ENCODE results near the gene CDH4.

CDH4 gene

GRCh38 chr20:61588411-61589385 lies 336.6 kb downstream of the CDH4 start (continued):
- TF ChIP-seq REST (tag by site-specific recombination; IDR thresholded peaks at IDR 0.05) (no peak), ZFP69B (tag by site-specific recombination; IDR thresholded peaks at IDR 0.05) (no peak)

GRCh38 chr20:61590236-61590635 lies 338.2 kb downstream of the CDH4 start:
- Histone ChIP-seq H3K9me3 (ENCODE audit: control insufficient read depth, insufficient read depth, low read depth, low read length) (no peaks in the 10 kb centered on the region), H3K36me3 (ENCODE audit: control insufficient read depth in 2 of 2, insufficient read depth in 1 of 2, low read length in 2 of 2) (no peaks in the 10 kb centered on the region), H3K4me3 (ENCODE audit: low read depth, low read length) (no peak overlapping the region), H3K27ac (ENCODE audit: extremely low read depth, low read depth, low read length) (no peak overlapping the region), H3K4me1 (ENCODE audit: control insufficient read depth, insufficient read depth, low read length) (peaks cover 6% of the 10 kb centered on the region)
- ChIA-PET CTCF (interaction anchor here (1.1 kb wide), 1 partner anchor 327 kb away, joined by 5 read pairs; no protein-coding TSS in a partner anchor), POLR2A (no interaction called here)
- TF ChIP-seq ZNF510 (tag by site-specific recombination; IDR thresholded peaks at IDR 0.05; ENCODE audit: insufficient replicate concordance) (no peak), KLF10 (tag by site-specific recombination; IDR thresholded peaks at IDR 0.05) (no peak), ZNF404 (tag by site-specific recombination; IDR thresholded peaks at IDR 0.05) (no peak), ZNF639 (tag by site-specific recombination; IDR thresholded peaks at IDR 0.05) (no peak), TCF7L2 (IDR thresholded peaks at IDR 0.05; ENCODE audit: borderline replicate concordance, low read depth, low read length) (no peak)

- Histone ChIP-seq H3K4me1 (ENCODE audit: control insufficient read depth, insufficient read depth, low read length) (peaks cover 4% of the 10 kb centered on the region), H3K4me3 (ENCODE audit: low read depth, low read length) (no peak overlapping the region), H3K36me3 (ENCODE audit: control insufficient read depth in 2 of 2, insufficient read depth in 1 of 2, low read length in 2 of 2) (no peaks in the 10 kb centered on the region), H3K27ac (ENCODE audit: extremely low read depth, low read depth, low read length) (no peak overlapping the region), H3K9me3 (ENCODE audit: control insufficient read depth, insufficient read depth, low read depth, low read length) (no peaks in the 10 kb centered on the region)
- TF ChIP-seq HIC1 (tag by site-specific recombination; IDR thresholded peaks at IDR 0.05) (no peak), ZBTB1 (tag by site-specific recombination; IDR thresholded peaks at IDR 0.05) (no peak), ZNF426 (tag by site-specific recombination; IDR thresholded peaks at IDR 0.05) (no peak), ZNF837 (tag by site-specific recombination; IDR thresholded peaks at IDR 0.05) (no peak), ZBTB21 (tag by site-specific recombination; IDR thresholded peaks at IDR 0.05) (no peak), ZBTB17 (tag by site-specific recombination; IDR thresholded peaks at IDR 0.05) (no peak), PRDM6 (tag by site-specific recombination; IDR thresholded peaks at IDR 0.05) (no peak), IKZF3 (tag by site-specific recombination; IDR thresholded peaks at IDR 0.05) (no peak), SP3 (tag by site-specific recombination; IDR thresholded peaks at IDR 0.05) (no peak), ZNF830 (tag by site-specific recombination; IDR thresholded peaks at IDR 0.05; ENCODE audit: low read depth) (no peak), ZNF510 (tag by site-specific recombination; IDR thresholded peaks at IDR 0.05; ENCODE audit: insufficient replicate concordance) (no peak), ZFP3 (tag by site-specific recombination; IDR thresholded peaks at IDR 0.05; ENCODE audit: low read depth) (no peak), ZNF146 (tag by site-specific recombination; IDR thresholded peaks at IDR 0.05) (no peak)
- CTCF ChIA-PET, result no interaction called here
- POLR2A ChIA-PET, result no interaction called here
Observed at GRCh38 chr20:61593516-61593915, 341.5 kb downstream of the CDH4 start.
